Adrenal gland (tissue), 5 donors: ENCODE data around the gene ANKRD11.

ENCODE experiments used
- POLR2A ChIP-seq, 2 donors: fragments of 450-650 bp; IDR thresholded peaks; one replicate each; pipeline ENCODE4 v1.6.1; 2017; ENCODE audit warnings: antibody characterized with exemption in 2 of 2, mild to moderate bottlenecking in 2 of 2, moderate library complexity in 1 of 2
- TF ChIP-seq, protein P1 (sequence below), 6 experiments: fragments of 450-650 bp in 4 of 6; fragments of 200-600 bp in 2 of 6; sonication (generic) in 1 of 6; IDR thresholded peaks; 1 replicate in 5 of 6; 2 replicates in 1 of 6; pipeline versions ENCODE4 v1.5.1 to v1.8.0; 2016 to 2021; ENCODE audit warnings: antibody characterized with exemption in 6 of 6, mild to moderate bottlenecking in 2 of 6, moderate library complexity in 1 of 6
- donor health status: DM: no; HTN: no; CAD: no.

DNA sequence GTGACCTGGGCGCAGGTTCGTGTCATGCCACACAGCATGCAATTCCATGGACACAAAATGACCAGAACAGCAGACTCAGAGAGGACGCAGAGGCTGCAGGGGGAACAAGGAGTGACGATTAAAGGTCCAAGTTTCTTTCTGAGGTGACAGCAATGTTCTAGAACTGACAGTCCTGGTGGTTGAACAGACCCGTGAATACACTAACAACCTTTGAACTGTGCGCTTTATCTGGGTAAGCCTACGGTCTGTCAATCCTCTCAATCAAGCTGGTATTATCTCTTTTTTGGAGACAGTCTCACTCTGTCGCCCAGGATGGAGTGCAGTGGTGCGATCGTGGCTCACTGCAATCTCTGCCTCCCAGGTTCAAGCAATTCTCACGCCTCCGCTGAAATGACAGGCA, 138.7 kb downstream of the ANKRD11 start:
- TF ChIP-seq, protein P1, sequence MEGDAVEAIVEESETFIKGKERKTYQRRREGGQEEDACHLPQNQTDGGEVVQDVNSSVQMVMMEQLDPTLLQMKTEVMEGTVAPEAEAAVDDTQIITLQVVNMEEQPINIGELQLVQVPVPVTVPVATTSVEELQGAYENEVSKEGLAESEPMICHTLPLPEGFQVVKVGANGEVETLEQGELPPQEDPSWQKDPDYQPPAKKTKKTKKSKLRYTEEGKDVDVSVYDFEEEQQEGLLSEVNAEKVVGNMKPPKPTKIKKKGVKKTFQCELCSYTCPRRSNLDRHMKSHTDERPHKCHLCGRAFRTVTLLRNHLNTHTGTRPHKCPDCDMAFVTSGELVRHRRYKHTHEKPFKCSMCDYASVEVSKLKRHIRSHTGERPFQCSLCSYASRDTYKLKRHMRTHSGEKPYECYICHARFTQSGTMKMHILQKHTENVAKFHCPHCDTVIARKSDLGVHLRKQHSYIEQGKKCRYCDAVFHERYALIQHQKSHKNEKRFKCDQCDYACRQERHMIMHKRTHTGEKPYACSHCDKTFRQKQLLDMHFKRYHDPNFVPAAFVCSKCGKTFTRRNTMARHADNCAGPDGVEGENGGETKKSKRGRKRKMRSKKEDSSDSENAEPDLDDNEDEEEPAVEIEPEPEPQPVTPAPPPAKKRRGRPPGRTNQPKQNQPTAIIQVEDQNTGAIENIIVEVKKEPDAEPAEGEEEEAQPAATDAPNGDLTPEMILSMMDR (IDR thresholded peaks at IDR 0.05), result no peak
- TF ChIP-seq POLR2A (IDR thresholded peaks at IDR 0.05), result no peak
